Measurements from ENCODE around the gene EDN3.

GRCh38 chr20:59318201-59318790, 17.9 kb downstream of the EDN3 start:
- no peak for TF ChIP-seq CTCF (IDR thresholded peaks at IDR 0.05; ENCODE audit: insufficient read depth, low read length, poor library complexity, severe bottlenecking)
- no peak for TF ChIP-seq EZH2phosphoT487 (conservative IDR thresholded peaks at IDR 0.05; ENCODE audit: low read length)
